Stimulated activated CD4-positive, alpha-beta T cell treated with anti-CD3 and anti-CD28 coated beads, Interleukin-1b, Interleukin-23, amount 100 ng/mL, for 4 hours (primary cell): ENCODE results near the gene NCOR1.
"Not testable (repeated sequence)": the region's sequence is repeated elsewhere in the genome, so short reads cannot be mapped to it uniquely, and the experiment has no call there.

Experiments
- DNase-seq, 2 donors: peaks; one replicate each; pipeline ENCODE4 v3.0.0-alpha.2; 2020; ENCODE audit warnings: low read depth in 2 of 2

The NCOR1 gene

DNA sequence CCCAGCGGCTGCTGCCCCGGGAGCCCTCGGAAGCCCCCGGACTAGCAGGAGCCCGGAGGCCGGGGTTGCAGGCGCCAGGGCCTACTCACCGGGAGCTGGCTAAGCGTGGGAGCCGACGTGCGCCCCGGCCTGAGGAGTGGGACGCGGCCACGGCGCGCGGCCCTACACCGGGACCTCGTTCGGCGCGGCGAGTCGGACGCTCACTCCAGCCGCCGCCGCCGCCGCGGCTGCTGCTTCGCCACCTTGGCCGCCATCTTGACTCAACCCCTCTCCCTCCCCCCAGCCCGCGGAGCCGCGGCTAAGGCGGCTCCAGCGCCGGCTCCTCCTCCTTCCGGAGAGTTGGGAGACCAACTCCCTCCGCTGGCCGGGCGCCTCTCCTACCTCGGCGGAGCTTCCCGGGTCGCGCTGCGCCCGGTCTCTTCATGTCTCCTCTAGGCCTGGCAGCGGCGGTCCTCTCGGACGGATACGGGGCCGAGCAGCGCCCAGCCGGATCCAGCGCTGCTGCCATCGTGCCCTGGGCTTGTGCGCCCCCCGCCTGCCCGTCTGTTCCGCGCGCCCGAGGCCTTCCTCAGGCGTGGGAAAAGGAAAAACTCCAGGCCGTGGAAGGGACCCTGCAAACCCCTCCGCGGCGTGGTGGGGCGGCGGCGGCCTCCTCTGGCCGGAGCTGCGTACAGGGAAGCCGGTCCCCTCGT, at the start of gene NCOR1:
NCOR1 (minus strand) TSS at position 262 of the 692 bp plus-strand sequence. CDS start 20,965 bp downstream, outside the sequence.
- DNase-seq = peak; percentile 78 to 86

DNA sequence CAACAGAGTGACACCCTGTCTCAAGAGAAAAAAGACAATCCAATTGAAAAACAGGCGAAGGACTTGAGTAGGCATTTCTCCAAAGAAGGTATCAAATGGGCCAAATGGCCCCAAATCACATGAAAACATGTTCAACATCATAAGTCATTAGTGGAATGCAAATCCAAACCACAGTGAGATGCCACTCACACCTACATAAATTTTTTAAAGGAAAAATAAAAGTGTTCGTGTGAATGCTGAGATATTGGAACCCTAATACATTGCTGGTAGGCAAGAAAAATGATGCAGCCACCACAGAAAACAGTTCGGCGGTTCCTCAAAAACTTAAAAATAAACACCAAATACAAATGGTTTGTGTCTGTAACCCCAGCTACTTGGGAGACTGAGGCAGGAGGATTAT, 46.9 kb upstream of the NCOR1 start:
- DNase-seq = no peak

DNA sequence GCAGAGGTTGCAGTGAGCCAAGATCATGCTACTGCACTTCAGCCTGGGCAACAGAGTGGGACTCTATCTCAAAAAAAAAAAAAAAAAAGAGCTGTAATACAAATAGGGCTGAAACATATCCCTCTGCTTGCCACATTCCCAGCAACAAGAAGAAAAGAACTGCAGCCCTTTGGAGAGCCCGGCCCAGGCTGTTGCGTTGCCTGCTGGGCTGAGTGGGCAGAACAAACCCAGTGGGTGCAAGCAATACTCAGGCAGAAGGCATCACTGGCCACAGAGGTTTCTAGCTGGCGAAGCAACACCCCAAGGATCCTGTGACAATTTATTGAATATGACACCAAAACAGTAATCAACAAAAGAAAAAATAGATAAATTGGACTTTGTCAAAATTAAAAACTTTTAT, 45.7 kb upstream of the NCOR1 start:
- no peak for DNase-seq

DNA sequence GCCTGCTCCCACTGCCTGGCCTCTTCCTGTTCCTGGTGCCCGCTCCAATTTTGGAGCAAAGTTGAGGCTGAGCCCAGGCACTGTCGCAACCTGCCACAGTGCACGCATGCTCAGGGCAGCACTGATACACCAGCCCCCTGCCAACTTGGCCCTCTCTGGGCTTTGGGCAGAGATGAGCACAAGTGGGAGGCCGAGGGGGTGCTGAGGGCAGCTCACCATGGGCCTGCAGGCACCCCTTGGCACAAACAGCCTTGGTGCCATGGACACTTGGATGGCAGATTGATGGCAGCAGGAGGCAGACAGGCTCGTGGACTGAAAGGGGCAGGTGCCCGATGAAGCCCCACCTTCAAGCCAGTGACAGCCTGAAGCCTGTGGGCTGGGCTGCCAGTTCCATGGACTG, 44.6 kb upstream of the NCOR1 start:
- no peak for DNase-seq

DNA sequence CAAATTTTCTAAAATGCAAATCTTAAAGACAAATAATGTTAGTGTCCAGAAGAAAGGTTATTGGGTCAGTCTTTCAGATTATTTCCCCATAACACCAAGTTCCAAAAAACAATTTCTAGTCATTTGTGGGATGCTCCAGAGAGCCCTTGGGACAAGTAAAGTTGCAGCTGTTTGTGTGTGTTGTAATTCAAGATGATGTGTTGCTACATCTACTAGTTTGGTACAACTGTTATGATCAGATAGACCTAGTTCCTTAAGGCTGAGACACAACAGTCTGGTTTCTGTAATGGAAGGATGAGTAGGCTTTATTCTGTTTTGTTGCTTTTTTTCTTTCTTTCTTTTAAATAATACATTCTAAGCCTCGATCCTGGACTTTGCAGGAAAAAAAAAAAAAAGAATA, 43.6 kb upstream of the NCOR1 start:
- no peak for DNase-seq

DNA sequence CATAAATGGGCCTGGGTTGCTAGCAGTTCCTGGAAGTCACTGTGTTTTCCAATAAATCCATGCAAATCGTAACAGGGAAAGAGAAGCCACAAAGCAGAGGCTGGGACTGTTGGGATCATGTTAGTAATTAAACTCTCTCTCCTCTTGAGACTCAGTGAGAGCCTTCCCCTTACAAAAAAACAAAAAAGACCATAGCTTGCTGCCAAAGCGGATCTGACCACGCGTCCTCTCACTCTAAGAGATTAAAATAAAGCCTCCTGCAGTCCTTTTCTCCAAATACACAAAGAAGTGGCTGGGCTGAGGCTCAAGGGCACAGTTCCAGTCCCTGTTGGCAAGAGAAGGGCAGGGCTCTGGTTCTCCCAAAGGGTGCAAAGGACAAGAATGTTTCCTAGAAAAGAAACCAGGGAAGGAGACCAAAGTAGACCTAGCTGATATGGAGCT, 40.2 kb upstream of the NCOR1 start:
- DNase-seq = no peak

DNA sequence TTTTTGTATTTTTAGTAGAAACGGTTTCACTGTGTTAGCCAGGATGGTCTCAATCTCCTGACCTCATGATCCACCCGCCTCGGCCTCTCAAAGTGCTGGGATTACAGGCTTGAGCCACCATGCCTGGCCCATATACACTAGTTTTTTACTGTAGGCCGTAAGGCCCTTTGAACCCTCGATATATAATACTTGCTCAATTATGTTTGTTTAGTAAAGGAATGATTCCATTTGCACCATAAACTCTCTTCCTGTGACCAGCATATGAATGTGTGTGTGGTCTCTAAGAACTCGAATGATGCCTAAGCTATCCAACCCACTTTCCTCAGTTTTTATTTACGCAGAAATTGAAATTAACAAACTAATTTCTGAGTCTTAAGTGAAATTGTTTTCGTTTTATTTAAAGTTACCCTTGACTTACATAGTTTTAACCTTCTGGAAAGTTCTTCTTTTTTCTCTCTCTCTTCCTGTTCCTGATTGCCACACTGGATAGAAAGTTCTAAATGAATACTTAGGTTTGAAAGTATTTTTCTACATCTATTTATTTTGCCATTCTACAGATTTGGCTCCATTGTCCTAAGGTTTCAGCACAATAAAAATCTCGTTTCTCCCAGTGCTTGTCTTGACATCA, 39.6 kb upstream of the NCOR1 start:
- DNase-seq = no peak

DNA sequence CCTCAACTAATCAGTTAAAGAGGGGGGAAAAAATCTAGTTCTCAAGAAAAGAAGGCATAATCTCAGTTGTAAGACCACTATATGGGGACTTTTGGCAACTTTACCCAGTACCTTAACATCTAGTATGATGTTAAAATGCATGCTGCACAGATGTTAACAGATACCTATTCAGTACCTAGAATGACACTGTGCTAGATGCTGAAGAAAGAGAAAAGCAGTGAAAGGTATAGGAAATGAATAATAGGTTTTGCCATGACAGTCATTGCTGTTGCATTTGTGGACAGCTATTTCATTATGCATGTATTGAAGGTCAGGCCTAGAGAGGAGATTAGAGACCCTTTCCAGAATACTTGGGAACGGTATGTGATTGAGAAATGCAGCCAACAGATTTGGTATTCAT, 36.2 kb upstream of the NCOR1 start:
- no peak for DNase-seq

DNA sequence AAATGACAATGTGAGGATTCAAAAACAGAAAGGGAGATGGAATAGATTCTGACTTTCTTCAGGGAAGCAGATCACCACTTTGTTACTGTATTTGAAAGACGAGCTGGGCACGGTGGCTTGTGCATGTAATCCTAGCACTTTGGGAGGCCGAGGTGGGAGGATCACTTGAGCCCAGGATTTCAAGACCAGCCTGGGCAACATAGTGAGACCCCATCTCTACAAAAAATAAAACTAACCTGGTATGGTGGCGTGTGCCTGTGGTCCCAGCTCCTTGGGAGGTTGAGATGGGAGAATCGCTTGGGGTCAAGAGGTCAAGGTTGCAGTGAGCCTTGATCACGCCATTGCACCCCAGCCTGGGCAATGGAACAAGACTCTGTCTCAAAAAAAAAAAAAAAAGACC, 35.7 kb upstream of the NCOR1 start:
- no peak for DNase-seq

DNA sequence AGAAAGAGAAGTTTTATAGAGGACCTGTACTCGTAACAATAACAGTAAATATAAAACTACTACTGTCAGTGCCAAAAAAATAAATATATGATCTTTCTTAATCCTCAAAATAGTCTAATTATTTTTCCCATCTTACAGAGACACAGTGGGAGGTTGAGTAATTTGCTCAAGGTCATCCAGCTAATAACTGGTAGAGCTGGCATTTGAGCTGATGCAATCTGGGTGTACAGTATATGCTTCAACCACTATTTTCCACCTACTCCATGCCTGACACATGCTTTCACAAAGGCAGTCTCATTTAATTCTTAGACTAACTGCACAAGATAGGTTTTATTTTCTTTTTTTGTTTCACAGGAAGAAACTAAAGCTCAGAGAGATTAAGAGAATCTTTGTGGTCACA, 35.3 kb upstream of the NCOR1 start:
- DNase-seq = no peak

DNA sequence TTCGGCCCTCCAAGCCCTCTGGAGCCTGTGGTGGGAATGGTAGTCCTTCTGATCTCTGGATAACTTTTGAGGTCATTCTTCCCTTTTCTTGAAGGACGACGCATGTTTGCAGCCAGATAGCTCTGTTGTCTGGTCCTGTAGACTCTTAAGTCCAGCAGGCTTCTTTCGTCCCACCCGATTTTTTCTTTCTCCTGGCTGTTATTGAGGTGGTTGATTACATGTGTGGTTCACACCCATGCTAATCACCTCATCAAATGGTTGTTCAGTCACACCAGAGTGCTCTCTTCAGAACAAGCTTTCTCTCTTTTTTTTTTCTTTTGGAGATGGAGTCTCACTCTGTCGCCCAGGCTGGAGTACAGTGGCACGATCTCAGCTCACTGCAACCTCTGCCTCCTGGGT, 32.3 kb upstream of the NCOR1 start:
- no peak for DNase-seq

DNA sequence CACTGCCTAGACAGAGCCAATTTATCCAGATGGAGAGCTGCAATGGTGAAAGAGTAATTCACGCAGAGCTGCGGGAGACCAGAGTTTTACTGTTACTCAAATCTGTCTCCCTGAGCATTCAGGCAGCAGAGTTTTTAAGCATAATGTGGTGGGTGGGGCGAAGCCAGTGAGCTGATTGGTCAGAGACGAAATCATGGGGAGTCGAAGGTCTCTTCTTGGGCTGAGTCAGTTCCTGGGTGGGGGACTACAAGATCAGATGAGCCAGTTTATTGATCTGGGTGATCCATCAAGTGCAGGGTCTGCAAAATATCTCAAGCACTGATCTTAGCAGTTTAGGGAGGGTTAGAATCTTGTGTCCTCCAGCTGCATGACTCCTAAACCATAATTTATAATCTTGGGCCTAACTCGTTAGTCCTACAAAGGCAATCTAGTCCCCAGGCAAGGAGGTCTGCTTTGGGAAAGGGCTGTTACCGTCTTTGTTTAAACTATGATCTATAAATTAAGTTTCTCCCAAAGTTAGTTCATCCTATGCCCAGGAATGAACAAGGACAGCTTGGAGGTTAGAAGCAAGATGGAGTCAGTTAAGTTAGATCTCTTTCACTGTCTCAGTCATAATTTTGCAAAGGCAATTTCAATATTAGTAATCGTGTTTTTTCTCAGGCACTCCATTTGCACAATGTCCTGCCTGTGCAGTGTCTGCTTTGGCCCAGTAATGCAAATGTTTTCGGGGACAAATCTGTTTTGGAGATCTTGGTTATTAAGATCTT, 28.6 kb upstream of the NCOR1 start:
- DNase-seq = no peak

DNA sequence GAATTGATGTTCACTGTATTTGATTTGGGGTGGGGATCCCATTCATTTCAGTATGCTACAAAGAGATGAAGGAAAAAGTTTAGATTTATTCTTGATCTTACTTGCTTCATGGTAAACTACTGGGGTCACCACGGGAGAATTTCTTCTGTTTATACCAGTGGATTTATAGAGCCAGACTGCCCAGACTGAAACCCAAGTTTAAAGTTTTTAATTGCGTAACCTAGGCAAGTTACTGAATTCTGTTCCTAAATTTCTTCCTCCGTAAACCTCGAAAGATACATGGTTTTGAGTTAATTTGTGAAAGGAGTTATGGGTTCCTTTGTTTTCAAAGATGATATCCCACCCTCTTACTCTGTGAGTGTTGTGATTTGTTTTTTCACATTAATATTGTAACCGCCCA, 28.1 kb upstream of the NCOR1 start:
- no peak for DNase-seq

DNA sequence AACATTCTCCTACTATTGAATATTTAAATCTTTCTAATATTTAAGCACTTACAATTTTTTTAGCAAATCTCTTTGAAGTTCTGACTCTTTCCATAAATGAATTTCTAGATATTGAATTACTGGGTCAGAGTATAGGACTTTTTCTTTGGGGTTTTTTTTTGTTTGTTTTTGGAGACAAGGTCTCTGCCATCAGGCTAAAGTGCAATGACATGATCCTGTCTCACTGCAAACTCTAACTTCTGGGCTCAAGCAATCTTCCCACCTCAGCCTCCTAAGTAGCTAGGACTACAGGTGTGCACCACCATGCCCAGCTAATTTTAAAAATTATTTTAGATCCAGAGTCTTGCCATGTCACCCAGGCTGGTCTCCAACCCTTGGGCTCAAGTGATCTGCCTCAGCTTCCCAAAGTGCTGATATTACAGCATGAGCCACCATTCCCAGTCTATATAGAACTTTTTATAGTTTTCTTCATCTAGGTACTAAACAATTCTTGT, 26.6 kb upstream of the NCOR1 start:
- no peak for DNase-seq

DNA sequence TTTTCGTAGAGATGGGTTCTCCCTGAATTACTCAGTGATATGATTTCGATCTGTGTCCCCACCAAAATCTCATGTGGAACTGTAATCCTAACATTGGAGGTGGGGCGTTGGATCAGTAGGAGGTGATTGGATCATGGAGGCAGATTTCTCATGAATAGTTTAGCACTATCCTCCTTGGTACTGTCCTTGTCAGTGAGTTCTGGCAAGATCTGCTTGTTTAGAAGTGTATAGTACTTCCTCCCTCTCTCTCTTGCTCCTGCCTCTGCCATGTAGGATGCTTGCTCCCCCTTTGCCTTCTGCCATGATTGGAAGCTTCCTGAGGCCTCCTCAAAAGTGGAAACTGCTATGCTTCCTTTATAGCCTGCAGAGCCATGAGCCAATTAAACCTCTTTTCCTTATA, 24.6 kb upstream of the NCOR1 start:
- no peak for DNase-seq

DNA sequence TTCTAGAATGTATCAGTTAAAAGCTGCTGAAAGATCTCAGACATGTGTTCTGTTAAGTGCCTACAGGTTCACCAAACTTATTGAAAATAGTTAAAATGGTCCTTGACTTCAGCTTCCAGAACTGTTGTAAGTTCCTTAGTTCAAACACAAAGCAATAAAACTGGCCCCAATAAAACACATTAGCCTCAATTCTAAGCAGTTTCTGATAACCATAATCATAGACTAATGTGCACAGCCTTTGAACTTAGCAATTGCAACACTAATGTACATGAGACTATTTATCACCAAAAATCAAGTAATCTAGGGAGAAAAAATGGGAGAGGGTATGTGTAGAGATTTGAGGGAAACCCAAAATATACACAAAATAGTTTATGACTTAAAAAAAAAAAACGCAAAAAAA, 17.1 kb upstream of the NCOR1 start:
- no peak for DNase-seq

DNA sequence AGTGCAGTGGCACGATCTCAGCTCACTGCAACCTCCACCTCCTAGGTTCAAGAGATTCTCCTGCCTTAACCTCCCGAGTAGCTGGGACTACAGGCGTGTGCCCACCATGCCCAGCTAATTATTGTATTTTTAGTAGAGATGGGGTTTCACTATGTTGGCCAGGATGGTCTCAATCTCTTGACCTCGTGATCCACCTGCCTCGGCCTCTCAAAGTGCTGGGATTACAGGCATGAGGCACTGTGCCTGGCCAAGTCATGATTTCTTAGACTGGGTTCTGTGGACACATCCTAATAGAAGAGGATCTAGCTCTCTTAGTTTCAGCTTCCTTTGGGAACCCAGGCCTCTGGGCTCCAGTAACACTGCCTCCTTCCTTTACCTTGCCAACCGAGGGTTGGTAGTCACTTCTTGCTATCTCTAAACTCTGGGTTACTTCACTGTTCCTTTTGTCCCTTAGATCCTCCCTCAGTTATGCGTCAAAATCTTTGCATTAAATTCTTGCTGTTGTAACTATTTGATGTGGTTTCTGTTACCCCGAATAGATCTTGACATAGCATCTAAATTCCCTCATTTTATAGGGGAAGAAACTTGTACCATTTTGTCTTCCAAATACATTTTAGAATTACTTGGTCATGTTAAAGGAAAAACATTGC, 14.7 kb upstream of the NCOR1 start:
- DNase-seq = not testable (repeated sequence)

DNA sequence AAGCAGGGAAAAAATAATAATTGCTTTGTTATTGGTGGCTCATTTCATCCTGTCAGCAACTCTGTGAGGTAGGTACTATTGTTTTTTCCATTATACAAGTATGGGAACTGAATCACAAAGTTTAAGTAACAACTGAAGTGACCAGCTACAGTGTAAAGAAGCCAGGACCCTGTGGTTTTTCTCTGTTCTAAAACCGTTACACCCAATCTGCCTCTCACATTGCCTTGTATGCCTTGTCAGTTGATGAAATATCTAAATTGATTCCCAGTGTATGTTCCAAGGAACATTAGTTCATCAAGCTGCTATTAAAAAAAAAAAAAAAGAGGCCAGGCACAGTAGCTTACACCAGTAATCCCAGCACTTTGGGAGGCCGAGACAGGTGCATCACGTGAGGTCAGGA, 7.1 kb upstream of the NCOR1 start:
- DNase-seq = no peak

DNA sequence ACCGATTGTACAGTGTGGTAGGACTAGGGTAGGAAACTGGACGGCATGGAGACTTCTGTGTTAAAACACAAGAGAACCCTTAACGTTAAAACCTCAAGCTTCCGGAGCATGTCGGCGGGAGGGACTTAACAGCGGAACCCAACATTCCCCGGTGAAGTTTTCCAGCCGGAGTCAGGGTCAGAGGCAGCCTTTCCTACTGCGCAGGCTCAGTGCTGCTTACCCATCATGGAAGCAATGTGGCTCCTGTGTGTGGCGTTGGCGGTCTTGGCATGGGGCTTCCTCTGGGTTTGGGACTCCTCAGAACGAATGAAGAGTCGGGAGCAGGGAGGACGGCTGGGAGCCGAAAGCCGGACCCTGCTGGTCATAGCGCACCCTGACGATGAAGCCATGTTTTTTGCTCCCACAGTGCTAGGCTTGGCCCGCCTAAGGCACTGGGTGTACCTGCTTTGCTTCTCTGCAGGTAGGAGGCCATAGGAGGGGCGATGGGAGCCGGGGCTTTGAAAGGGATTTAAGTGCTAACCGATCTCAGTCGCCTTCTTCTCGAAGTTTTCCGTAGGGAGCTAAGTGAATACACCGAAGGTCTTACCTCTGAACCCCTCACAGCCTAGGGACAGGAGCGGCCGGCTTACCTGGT, 1.8 kb upstream of the NCOR1 start, which contains the start of gene PIGL:
PIGL (plus strand) TSS at position 209 of the 634 bp plus-strand sequence; CDS start at position 226, 17 bp downstream.
- DNase-seq = peak; percentile 79 to 86

DNA sequence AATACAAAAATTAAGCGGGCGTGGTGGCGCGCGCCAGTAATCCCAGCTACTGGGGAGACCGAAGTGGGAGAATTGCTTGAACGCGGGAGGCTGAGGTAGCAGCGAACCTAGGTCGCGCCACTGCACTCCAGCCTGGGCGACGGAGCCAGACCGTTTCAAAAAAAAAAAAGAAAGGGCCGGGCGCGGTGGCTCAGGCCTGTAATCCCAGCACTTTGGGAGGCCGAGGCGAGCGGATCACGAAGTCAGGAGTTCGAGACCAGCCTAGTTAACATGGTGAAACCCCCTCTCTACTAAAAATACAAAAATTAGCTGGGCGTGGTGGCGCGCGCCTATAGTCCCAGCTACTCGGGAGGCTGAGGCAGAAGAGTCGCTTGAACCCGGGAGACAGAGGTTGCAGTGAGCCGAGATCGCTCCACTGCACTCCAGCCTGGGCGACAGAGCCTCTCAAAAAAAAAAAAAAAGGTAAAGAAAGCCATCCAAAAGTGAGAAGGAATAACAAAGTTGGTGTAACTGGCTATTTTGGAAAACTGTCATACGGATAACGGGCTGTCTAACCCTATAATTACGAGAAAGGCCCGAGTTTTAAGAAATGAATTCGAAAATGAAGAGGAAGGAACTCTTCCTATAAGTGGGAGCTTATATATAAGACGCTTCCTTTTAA, 1.1 kb upstream of the NCOR1 start:
- DNase-seq = not testable (repeated sequence)

DNA sequence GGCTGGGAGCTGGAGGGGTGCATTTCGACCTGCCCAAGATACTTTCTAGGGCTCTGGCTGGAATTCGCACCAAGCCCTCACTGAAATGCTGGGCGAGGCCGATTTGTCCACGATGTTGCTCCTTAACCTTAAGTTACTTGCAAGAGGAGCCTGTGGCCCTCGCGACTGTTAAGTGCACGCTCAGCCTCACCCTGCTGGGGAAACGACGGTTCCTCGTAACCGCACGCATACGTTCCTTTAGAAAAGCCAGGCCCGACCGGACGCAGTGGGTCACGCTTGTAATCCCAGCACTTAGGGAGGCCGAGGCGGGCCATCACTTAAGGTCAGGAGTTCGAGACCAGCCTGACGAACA, 607 bp upstream of the NCOR1 start:
- no peak for DNase-seq
